ENCODE measurements around the gene VAV2.

Gene VAV2

GRCh38 chr9:133838859-133839507 lies 153.1 kb downstream of the VAV2 start:
- no peak for DNase-seq (ENCODE audit: low read depth in 1 of 2, low spot score in 1 of 2)

- no peak for DNase-seq (ENCODE audit: low read depth in 1 of 2, low spot score in 1 of 2)
These were observed 154.2 kb downstream of the VAV2 start for GRCh38 chr9:133837627-133838597.

- DNase-seq (ENCODE audit: low read depth in 1 of 2, low spot score in 1 of 2), result no peak
These were observed 155.3 kb downstream of the VAV2 start for GRCh38 chr9:133836818-133837217.

DNA sequence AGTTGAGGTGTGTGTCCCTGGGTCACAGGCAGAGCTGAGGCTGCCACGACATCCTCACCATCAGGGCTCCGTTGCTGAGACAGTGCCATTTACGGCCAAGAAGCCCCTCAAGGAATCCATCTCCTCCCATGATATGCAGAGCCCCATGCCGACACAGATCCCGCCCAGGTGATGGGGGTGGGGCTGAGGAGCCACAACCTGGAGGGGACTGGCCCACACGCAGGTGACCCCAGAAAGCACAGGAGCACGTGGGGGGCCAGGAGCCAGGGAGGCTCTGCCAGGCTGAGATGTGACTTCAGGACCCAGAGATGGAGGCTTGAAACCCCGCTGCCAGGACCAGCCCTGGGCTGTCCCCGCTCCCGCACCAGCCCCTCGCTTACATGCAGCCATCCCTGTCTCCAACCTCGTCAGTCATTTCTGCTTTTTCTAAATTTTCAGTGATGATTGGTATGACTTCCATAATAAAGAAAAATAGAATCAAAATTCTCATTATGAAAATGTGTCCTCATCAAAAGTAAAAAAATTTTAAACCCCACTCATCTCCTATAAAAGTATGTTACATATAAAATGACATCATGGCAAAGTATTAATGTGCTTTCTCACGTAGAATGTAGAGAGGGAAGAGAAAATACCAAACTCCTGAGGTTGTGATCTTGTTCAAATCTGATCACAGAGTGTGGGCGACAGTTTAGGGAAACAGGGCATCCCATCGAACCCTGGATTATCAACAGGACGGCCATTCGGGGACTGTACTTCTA lies 155.9 kb downstream of the VAV2 start:
- no peak for DNase-seq (ENCODE audit: low read depth in 1 of 2, low spot score in 1 of 2)

DNA sequence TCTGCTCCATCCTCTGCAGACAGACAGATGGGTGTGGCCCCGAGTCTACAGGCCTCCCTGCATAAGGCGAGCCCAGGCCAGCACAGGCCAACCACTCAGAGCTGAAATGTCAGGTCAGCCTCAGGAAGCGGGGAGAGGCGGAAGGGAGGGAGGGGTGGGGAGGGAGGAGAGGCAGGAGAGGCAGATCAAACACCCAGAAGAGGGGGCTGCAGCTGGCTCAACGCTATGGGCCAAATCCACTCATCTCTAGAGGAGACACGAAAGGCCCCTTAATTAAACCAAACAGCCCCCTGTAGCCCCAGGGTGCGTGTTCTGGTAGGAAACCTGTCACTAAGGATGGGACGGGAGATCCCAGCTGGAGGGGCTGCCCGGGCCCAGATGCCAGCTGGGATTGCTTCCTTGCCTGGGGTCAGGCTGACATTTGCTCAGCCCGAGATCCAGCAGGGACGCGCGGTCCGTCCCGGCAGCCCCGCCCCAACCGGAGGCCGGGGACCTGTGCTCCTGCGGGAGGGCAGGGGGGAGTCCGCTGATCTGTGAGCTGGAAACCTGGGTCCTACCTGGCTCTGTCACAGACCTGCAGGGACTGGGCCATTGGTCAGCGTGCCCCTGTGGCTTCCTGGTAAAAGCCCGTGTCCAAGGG lies 156.7 kb downstream of the VAV2 start:
- no peak for DNase-seq (ENCODE audit: low read depth in 1 of 2, low spot score in 1 of 2)

DNA sequence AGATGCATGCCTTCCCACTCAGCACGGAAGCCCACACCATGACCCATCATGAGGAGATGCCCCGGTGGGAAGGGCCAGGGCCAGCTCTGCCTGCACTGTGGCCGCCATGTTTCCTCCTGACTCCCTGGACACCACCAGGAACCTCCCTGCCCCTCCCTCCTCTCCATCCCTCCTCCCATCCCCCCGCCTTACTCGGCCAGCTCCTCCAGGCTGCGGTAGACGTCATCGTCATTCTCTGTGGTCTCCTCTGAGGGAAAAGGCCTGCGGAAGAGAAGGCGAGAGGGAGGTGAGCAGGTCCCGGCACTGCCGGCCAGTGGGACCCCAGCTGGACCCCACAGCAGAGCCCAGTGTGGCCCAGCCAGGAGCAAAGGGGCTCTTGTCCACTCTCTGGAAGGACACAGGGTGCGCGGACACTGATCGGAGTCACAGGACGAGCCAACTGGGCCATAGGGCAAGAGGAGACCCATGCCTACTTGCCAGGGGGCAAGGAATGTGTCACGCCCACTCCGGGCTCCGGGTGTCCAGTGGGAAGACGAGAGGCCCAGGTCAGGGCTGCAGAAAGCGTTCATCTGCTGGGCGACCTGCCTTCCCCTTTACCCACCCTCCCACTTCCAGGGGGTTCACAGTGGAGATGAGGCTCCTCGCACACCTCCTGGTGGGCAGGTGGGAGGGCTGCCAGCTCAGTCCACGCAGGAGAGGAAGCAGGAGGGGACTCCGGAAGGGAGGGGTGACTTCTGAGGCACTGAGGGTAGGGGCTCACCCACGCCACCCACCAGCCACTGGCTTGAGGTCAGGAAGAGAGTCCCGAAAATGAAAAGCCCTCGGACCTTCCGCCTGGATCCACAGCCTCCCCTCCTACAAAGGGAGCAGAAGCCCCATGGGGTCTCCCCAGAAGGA lies 157.8 kb downstream of the VAV2 start:
- no peak for DNase-seq (ENCODE audit: low read depth in 1 of 2, low spot score in 1 of 2)

DNA sequence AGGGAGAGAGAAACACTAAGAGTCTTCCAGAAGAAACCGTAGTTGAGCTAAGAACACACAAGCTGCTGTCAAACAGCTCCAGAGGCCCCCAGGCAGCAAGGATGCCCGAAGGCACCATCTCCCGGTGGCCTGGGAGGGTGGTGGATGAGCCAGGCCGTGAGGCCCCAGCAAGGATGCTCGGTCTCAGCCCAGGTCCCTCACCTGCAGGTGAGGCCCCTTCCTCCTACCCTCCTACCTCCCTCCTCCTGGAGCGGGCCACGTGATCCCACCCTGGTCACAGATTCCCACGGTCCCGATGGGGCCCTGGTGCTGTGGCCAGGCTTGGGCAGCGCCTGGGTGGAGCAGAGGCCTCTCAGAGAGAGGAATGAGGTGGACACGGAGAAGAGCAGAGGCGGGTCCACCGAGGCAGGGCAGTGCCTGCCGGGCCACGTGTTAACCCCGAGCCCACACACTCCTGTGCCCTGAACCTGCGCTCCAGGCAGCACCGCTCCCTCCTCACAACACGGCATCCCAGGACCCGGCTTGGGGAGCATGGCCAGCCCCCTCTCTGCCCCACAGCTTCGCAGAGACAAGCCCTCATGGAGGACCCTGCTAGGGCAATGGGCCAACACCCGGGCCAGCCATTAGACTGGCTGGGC lies 158.6 kb downstream of the VAV2 start:
- no peak for DNase-seq (ENCODE audit: low read depth in 1 of 2, low spot score in 1 of 2)

DNA sequence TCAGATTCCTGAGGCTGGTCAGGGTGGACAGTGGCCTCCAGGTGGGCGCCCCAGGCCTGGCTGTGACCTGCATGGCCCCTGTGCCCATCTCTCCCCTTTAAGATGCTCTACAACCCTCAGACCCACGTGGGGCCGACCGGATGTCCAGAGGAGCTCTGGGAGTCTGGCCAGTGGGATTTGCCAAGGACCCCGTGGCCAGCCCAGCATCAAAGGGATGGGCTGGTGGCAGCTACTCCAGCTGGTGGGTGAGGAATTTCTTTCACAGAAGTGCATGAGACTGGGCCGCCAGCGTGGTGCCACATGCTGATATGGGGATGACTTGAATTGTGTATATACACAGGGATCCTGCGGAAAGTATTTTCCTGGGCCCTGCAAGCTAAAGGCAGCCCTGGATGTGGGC lies 159.2 kb downstream of the VAV2 start:
- DNase-seq (ENCODE audit: low read depth in 1 of 2, low spot score in 1 of 2), result no peak

GRCh38 chr9:133830711-133831110 lies 161.4 kb downstream of the VAV2 start:
- DNase-seq (ENCODE audit: low read depth in 1 of 2, low spot score in 1 of 2), result no peak

DNA sequence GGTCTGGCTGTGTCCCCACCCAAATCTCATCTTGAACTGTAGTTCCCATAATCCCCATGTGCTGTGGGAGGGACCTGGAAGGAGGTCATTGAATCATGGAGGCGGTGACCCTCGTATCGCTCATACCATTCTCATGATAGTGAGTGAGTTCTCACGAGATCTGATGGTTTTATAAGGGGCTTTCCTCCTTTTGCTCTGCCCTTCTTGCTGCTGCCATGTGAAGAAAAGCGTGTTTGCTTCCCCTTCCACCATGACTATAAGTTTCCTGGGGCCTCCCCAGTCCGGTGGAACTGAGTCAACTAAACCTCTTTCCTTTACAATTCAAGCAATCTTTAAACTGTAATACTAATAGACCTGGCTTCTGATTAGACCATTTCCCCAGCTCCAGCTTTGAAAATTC lies 161.8 kb downstream of the VAV2 start:
- DNase-seq (ENCODE audit: low read depth in 1 of 2, low spot score in 1 of 2), result no peak

GRCh38 chr9:133828338-133828997 lies 163.7 kb downstream of the VAV2 start:
- DNase-seq (ENCODE audit: low read depth in 1 of 2, low spot score in 1 of 2), result no peak

GRCh38 chr9:133826289-133827085 lies 165.6 kb downstream of the VAV2 start:
- no peak for DNase-seq (ENCODE audit: low read depth in 1 of 2, low spot score in 1 of 2)

DNA sequence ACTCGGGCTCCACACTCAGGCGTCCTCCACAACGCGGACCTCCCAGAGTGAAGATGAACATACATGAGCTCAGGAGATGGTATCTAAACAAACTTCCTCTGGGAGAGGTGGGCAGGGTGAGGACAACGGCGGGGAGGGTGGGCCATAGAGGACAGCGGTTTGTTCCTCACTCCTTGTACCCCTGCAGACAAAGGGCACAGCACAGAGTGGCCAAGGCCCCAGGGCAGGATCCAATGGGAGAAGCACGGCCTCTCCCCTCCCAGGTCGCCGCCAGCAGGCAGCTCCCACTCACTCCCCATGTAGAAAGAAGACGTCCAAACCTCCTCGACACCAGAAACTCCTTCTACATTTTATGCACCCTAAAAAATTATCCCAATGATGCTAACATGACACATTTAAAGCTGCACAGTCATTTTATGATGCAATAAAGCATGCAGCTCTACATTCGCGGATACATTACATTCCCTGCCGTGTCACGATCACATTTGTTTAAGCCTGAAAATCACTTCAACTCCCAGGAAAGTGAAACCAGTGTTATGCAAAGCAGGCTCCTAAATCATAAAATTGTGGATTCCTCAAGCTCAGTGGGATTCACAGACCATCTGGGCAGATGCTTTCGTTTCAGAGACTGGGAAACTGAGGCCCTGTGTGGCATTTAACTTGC lies 166.4 kb downstream of the VAV2 start:
- DNase-seq (ENCODE audit: low read depth in 1 of 2, low spot score in 1 of 2), result no peak

- DNase-seq (ENCODE audit: low read depth in 1 of 2, low spot score in 1 of 2), result no peak
These were observed 167.3 kb downstream of the VAV2 start for GRCh38 chr9:133824802-133825186.

DNA sequence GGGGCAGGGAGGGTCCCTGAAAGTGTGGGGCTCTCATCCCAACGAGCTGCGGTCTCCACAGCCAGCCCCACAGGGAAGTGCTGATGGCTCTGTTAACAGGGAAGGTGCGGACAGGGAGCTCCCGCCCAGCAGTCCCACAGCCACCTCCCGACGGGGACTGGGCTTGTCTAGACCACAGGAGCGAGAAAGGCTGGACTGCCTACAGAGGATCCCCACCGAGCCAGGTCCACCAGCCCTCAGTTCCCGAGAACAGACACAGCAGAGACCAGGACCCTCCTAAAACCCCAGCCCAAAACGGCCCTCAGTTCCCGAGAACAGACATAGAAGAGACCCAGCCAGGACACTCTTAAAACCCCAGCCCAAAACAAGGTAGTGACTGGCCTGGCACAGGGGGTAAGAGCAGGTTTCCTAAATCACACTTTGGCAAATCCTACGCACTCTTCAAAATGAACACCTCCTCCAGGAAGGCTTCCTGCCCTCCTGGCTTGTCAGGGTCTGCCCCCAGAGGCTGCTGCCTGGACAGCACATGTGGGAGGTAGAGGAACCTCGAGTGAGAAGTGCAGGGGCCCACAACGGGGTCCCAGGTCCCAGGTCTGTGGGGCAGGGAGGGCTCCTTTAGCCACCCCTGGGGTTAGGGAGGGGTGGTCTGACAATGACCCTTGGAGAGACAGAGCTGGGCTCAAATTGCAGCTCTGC lies 167.9 kb downstream of the VAV2 start:
- DNase-seq (ENCODE audit: low read depth in 1 of 2, low spot score in 1 of 2), result no peak

GRCh38 chr9:133823189-133824105 lies 168.7 kb downstream of the VAV2 start:
- DNase-seq (ENCODE audit: low read depth in 1 of 2, low spot score in 1 of 2), result no peak

All from stimulated activated CD4-positive, alpha-beta T cell treated with anti-CD3 and anti-CD28 coated beads, Interleukin-15, amount 100 ng/mL, for 1 hour (primary cell).